ENCODE results near the gene DHRS4L2.
"Not testable (repeated sequence)": the region's sequence is repeated elsewhere in the genome, so short reads cannot be mapped to it uniquely, and the experiment has no call there.

DHRS4L2 gene

DNA sequence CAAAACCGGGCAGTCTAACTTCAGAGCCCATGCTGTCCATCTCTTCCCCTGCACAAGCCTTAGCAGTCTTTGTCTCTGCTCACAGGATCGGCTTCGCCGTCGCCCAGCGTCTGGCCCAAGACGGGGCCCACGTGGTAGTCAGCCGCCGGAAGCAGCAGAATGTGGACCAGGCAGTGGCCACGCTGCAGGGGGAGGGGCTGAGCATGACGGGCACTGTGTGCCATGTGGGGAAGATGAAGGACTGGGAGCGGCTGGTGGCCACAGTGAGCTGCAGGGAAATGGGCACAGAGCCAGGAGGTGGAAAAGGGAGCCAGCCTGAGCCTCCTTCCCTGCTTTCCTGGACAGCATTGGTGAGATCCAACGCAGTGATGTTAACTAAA is 48.9 kb downstream of the DHRS4L2 start:
- Histone ChIP-seq H2AFZ (ENCODE audit: low read depth, low read length) (no peak overlapping the region), H3K79me2 (ENCODE audit: low read length) (no peaks in the 10 kb centered on the region), H3K4me2 (ENCODE audit: low read length) (no peak overlapping the region; the same call in 1 of the 2 replicates), H4K20me1 (ENCODE audit: insufficient read depth, low read length) (no peaks in the 10 kb centered on the region), H3K9ac (ENCODE audit: low read length) (no peak overlapping the region), H3K36me3 (replicated peaks; ENCODE audit: low read depth, low read length) (no peaks in the 10 kb centered on the region), H3K27ac (ENCODE audit: low read length) (no peak overlapping the region), H3K4me1 (ENCODE audit: low read length) (peaks cover 9% of the 10 kb centered on the region), H3K27me3 (ENCODE audit: low read depth, low read length) (no peaks in the 10 kb centered on the region), H3K4me3 (ENCODE audit: low read length) (no peak overlapping the region), H3K9me3 (ENCODE audit: insufficient read depth, low read length) (no peaks in the 10 kb centered on the region)
- TF ChIP-seq, protein P1, sequence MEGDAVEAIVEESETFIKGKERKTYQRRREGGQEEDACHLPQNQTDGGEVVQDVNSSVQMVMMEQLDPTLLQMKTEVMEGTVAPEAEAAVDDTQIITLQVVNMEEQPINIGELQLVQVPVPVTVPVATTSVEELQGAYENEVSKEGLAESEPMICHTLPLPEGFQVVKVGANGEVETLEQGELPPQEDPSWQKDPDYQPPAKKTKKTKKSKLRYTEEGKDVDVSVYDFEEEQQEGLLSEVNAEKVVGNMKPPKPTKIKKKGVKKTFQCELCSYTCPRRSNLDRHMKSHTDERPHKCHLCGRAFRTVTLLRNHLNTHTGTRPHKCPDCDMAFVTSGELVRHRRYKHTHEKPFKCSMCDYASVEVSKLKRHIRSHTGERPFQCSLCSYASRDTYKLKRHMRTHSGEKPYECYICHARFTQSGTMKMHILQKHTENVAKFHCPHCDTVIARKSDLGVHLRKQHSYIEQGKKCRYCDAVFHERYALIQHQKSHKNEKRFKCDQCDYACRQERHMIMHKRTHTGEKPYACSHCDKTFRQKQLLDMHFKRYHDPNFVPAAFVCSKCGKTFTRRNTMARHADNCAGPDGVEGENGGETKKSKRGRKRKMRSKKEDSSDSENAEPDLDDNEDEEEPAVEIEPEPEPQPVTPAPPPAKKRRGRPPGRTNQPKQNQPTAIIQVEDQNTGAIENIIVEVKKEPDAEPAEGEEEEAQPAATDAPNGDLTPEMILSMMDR (IDR thresholded peaks at IDR 0.05; ENCODE audit: low read depth, low read length), result no peak
- TF ChIP-seq EZH2phosphoT487 (IDR thresholded peaks at IDR 0.05; ENCODE audit: low read depth), result no peak

DNA sequence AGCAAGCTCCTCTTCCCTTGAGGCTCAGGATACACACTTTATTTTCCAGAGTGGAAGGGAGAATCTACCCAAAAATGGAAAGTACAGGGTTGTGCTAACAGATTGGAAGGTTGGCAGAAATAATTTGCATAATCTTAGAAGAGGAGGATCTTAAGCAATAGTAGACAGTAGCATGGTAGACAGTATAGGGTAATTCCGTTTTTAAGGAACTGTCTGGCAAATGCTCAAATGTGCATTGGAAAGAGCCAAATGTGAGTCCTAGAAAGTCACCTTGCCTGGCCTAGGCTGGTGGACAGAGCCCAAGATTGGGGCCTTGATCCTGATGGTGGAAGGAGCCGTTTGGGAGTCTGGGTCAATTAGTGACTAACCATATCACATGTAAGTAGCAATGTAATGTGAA is 50.0 kb downstream of the DHRS4L2 start:
- no peak overlapping the region for H2AFZ ChIP-seq (ENCODE audit: low read depth, low read length)
- no peaks in the 10 kb centered on the region for H3K9me3 ChIP-seq (ENCODE audit: insufficient read depth, low read length)
- H3K79me2 ChIP-seq (ENCODE audit: low read length), result no peaks in the 10 kb centered on the region
- no peaks in the 10 kb centered on the region for H4K20me1 ChIP-seq (ENCODE audit: insufficient read depth, low read length)
- H3K27ac ChIP-seq (ENCODE audit: low read length), result no peak overlapping the region
- H3K4me2 ChIP-seq (ENCODE audit: low read length), result no peak overlapping the region
- H3K36me3 ChIP-seq (replicated peaks; ENCODE audit: low read depth, low read length), result no peaks in the 10 kb centered on the region
- H3K9ac ChIP-seq (ENCODE audit: low read length), result no peak overlapping the region
- H3K4me1 ChIP-seq (ENCODE audit: low read length), result peaks cover 9% of the 10 kb centered on the region
- no peak overlapping the region for H3K4me3 ChIP-seq (ENCODE audit: low read length)
- no peak for TF ChIP-seq EZH2phosphoT487 (IDR thresholded peaks at IDR 0.05; ENCODE audit: low read depth)
- TF ChIP-seq, protein P1 (IDR thresholded peaks at IDR 0.05; ENCODE audit: low read depth, low read length), result no peak
- H3K27me3 ChIP-seq (ENCODE audit: low read depth, low read length), result no peaks in the 10 kb centered on the region

DNA sequence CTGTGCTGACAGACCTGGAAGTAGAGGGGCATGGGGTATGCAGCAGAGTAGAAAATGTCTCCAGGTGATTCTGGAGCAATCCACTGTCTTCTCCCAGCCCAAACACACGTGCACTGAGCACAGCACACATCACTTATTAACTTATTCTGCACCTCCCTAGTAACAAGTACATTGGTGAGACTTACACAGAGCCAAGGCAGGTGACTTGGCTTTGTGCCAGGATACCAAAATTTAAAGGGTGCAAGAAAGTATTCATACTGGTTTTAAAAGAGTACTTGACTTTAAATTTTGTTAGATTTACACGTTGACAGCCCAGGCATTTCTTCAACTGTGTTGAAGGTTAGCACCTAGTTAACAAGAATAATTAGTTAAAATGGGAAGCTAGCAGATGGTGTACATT is 52.0 kb downstream of the DHRS4L2 start:
- Histone ChIP-seq H4K20me1 (ENCODE audit: insufficient read depth, low read length) (no peaks in the 10 kb centered on the region), H3K4me1 (ENCODE audit: low read length) (peaks cover 11% of the 10 kb centered on the region), H2AFZ (ENCODE audit: low read depth, low read length) (no peak overlapping the region), H3K27me3 (ENCODE audit: low read depth, low read length) (no peaks in the 10 kb centered on the region), H3K36me3 (replicated peaks; ENCODE audit: low read depth, low read length) (no peaks in the 10 kb centered on the region), H3K27ac (ENCODE audit: low read length) (no peak overlapping the region), H3K79me2 (ENCODE audit: low read length) (no peaks in the 10 kb centered on the region), H3K9ac (ENCODE audit: low read length) (no peak overlapping the region), H3K9me3 (ENCODE audit: insufficient read depth, low read length) (no peaks in the 10 kb centered on the region), H3K4me2 (ENCODE audit: low read length) (no peak overlapping the region), H3K4me3 (ENCODE audit: low read length) (no peak overlapping the region)
- TF ChIP-seq EZH2phosphoT487 (IDR thresholded peaks at IDR 0.05; ENCODE audit: low read depth), result no peak
- TF ChIP-seq, protein P1 (IDR thresholded peaks at IDR 0.05; ENCODE audit: low read depth, low read length), result no peak

DNA sequence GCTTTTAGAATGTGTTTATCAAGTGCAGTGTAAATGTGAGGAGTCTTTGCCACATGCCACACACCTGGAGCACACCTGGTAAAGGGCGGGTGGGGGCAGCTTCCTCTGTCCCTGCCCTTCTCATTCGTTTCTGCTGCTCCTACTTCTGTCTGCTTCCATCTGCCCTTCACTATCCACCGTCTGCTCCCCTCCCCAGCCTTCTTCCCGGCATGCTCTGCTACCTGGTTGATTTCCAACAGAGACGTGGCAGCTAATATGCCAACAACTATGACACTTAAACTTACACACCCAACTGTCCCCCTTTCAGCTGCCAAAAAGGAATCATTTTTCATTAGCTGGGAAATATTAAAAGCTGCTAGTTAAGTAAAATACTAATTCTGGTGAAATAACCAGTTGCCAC is 54.0 kb downstream of the DHRS4L2 start:
- H3K4me2 ChIP-seq (ENCODE audit: low read length), result no peak overlapping the region
- TF ChIP-seq EZH2phosphoT487 (IDR thresholded peaks at IDR 0.05; ENCODE audit: low read depth), result no peak
- TF ChIP-seq, protein P1 (IDR thresholded peaks at IDR 0.05; ENCODE audit: low read depth, low read length), result no peak

DNA sequence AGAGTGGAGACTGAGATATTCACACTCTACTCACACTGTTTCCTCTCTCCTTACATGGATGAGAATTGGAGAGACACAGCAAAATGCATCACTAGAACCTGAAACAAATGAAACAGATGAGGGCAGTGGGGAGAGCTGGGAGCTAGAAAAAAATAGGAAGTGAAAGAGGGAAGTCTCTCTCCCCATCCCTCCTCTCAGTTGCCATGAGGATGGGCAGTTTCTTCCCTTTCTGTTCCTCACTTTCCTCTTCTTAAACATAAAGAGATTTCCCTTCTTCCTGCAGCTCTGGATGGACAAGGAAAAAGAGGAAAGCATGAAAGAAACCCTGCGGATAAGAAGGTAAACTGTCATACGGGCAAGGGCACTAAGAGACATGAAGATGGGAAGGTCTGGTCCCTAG is 60.3 kb downstream of the DHRS4L2 start:
- not testable (repeated sequence) for H3K9me3 ChIP-seq (ENCODE audit: insufficient read depth, low read length); H3K36me3 ChIP-seq (replicated peaks; ENCODE audit: low read depth, low read length); H3K4me3 ChIP-seq (ENCODE audit: low read length); H4K20me1 ChIP-seq (ENCODE audit: insufficient read depth, low read length); H3K27ac ChIP-seq (ENCODE audit: low read length); H3K9ac ChIP-seq (ENCODE audit: low read length); H3K79me2 ChIP-seq (ENCODE audit: low read length); H2AFZ ChIP-seq (ENCODE audit: low read depth, low read length); H3K27me3 ChIP-seq (ENCODE audit: low read depth, low read length)
- H3K4me2 ChIP-seq (ENCODE audit: low read length), result peak overlapping the region; percentile 44
- H3K4me1 ChIP-seq (ENCODE audit: low read length), result peaks cover 31% of the 10 kb centered on the region

More for the DNA sequence above, 54.0 kb downstream of the DHRS4L2 start:
- H3K79me2 ChIP-seq (ENCODE audit: low read length), result no peaks in the 10 kb centered on the region
- H3K36me3 ChIP-seq (replicated peaks; ENCODE audit: low read depth, low read length), result no peaks in the 10 kb centered on the region
- peaks cover 2% of the 10 kb centered on the region; the same call in 1 of the 2 replicates for H3K4me1 ChIP-seq (ENCODE audit: low read length)
- no peaks in the 10 kb centered on the region for H3K9me3 ChIP-seq (ENCODE audit: insufficient read depth, low read length)
- no peak overlapping the region for H3K4me3 ChIP-seq (ENCODE audit: low read length)
- no peak overlapping the region for H3K9ac ChIP-seq (ENCODE audit: low read length)
- no peaks in the 10 kb centered on the region for H3K27me3 ChIP-seq (ENCODE audit: low read depth, low read length)
- no peak overlapping the region for H2AFZ ChIP-seq (ENCODE audit: low read depth, low read length)
- H3K27ac ChIP-seq (ENCODE audit: low read length), result no peak overlapping the region
- no peaks in the 10 kb centered on the region for H4K20me1 ChIP-seq (ENCODE audit: insufficient read depth, low read length)

DNA sequence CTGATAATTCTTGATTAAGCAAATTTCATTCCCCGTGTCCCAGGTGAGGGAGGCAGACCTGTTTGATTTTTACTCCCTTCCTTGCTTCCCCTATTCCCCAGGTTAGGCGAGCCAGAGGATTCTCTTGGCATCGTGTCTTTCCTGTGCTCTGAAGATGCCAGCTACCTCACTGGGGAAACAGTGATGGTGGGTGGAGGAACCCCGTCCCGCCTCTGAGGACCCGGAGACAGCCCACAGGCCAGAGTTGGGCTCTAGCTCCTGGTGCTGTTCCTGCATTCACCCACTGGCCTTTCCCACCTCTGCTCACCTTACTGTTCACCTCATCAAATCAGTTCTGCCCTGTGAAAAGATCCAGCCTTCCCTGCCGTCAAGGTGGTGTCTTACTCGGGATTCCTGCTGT is 62.0 kb downstream of the DHRS4L2 start:
- Histone ChIP-seq H3K9ac (ENCODE audit: low read length) (peak overlapping the region; percentile 96; the same call in 1 of the 2 replicates), H3K4me2 (ENCODE audit: low read length) (peak overlapping the region; percentile 93)

More for the DNA sequence above, 62.0 kb downstream of the DHRS4L2 start:
- not testable (repeated sequence) for H4K20me1 ChIP-seq (ENCODE audit: insufficient read depth, low read length); H3K79me2 ChIP-seq (ENCODE audit: low read length); H3K36me3 ChIP-seq (replicated peaks; ENCODE audit: low read depth, low read length); H3K27ac ChIP-seq (ENCODE audit: low read length); H3K9me3 ChIP-seq (ENCODE audit: insufficient read depth, low read length); H2AFZ ChIP-seq (ENCODE audit: low read depth, low read length); H3K27me3 ChIP-seq (ENCODE audit: low read depth, low read length)
- Histone ChIP-seq H3K4me3 (ENCODE audit: low read length) (peak overlapping the region; percentile 91), H3K4me1 (ENCODE audit: low read length) (peaks cover 31% of the 10 kb centered on the region)

All from OCI-LY3 (cell line).